ENCODE results near the gene TTC7B. TPM values are rescaled to one million over a fixed set of nuclear protein-coding genes. Genes with fewer than 3 reads are reported as not detected.

TTC7B gene
- total and polyA plus RNA-seq, 4 donors, result 23.1 to 85.0 (median 54.6) TPM

DNA sequence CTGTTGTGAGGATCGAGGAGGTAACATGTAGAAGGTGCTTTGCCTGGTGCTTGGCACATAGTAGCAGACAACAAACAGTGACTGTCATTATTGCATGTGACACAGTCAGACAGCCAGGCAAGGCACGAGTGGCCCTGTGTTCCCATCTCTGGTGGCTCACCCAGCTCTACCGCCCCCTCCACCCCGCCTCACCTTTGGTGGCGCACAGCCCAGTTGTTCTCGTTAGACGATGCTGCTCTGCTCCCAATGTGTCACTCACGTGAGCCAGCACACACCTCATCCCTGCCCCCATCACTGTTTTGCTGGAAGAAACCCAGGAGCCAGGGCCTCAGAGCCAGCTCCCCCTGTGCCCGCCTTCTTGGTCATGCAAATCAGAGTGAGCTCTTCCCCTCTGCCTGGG is 306.1 kb downstream of the TTC7B start:
- DNase-seq (ENCODE audit: low read depth in 4 of 6, low spot score in 6 of 6), result peak in 2 of 6 donors; percentile 57
- H3K4me1 ChIP-seq (ENCODE audit: control insufficient read depth, insufficient read depth, low read length), result peaks cover 36% of the 10 kb centered on the region
- peaks cover 3% of the 10 kb centered on the region for H3K36me3 ChIP-seq (ENCODE audit: control insufficient read depth, insufficient read depth, low read length)
- peaks cover 3% of the 10 kb centered on the region for H3K27me3 ChIP-seq (ENCODE audit: control insufficient read depth, insufficient read depth, low read length)
- H3K4me3 ChIP-seq (ENCODE audit: low read depth, low read length), result no peak overlapping the region
- no peaks in the 10 kb centered on the region for H3K9me3 ChIP-seq (ENCODE audit: control insufficient read depth, insufficient read depth, low read length)
- no peak overlapping the region for H3K27ac ChIP-seq (ENCODE audit: low read depth, low read length)
- 65% methylated on average over 9 of the region's 9 CpGs for WGBS (ENCODE audit: insufficient coverage)

DNA sequence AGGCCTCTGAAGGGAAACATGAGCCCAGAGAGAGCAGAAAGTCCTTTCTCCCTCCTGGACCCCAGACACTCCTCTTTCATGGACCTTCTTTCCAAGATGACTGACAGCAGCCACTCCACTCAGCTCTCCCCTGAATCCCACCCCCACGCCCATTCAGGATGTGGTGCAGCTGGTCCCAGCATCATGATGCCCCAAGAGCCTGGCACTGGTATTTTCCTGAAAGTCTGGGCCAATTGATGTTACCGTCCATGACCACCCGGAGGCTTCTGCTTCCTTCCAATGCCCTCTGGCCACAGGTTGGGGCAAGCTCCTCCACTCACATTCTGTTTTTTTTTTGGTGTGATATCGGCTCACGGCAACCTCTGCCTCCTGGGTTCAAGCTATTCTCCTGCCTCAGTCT is 306.8 kb downstream of the TTC7B start:
- peaks cover 36% of the 10 kb centered on the region for H3K4me1 ChIP-seq (ENCODE audit: control insufficient read depth, insufficient read depth, low read length)
- H3K27me3 ChIP-seq (ENCODE audit: control insufficient read depth, insufficient read depth, low read length), result peaks cover 3% of the 10 kb centered on the region
- H3K4me3 ChIP-seq (ENCODE audit: low read depth, low read length), result no peak overlapping the region
- WGBS (ENCODE audit: insufficient coverage), result 93% methylated on average over 5 of the region's 5 CpGs
- no peaks in the 10 kb centered on the region for H3K9me3 ChIP-seq (ENCODE audit: control insufficient read depth, insufficient read depth, low read length)
- DNase-seq (ENCODE audit: low read depth in 4 of 6, low spot score in 6 of 6), result no peak
- H3K27ac ChIP-seq (ENCODE audit: low read depth, low read length), result no peak overlapping the region
- peaks cover 3% of the 10 kb centered on the region for H3K36me3 ChIP-seq (ENCODE audit: control insufficient read depth, insufficient read depth, low read length)

DNA sequence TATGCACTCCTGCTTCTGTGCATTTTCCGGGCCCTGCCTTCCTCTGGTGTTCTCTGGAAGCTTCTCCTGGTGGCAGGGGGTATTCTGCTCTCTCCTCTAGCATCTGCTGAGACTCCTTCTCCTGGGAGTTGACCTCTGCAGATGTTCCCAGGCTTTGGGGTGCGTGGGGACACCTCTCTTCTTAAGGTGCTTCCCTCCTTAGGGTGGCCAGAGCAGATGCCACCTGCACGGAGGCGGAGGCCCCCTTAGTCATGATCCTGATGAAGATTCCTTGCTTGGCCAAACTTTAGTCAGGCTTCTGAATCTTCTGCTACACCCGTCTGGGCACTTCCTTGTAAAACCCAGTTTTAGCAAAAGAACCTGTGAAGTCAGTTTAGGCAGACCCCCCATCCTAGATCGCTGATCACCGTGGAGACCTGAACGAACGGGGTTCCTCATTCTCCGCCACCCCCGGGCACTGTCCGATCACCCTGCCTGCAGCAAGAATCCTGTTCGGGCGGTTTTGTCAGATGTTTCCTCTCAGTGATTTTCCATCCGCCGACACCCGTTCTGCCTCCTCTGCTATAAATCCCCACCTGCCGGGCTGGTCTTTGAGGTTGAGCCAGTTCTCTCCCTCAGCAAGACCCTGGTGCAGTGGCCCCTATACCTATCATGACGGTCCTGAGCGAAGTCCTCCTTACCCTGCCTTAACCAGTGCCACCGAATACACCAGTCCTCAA is 307.5 kb downstream of the TTC7B start:
- WGBS (ENCODE audit: insufficient coverage), result 81% methylated on average over 21 of the region's 21 CpGs
- Histone ChIP-seq H3K9me3 (ENCODE audit: control insufficient read depth, insufficient read depth, low read length) (no peaks in the 10 kb centered on the region), H3K4me3 (ENCODE audit: low read depth, low read length) (no peak overlapping the region), H3K4me1 (ENCODE audit: control insufficient read depth, insufficient read depth, low read length) (peaks cover 29% of the 10 kb centered on the region), H3K27me3 (ENCODE audit: control insufficient read depth, insufficient read depth, low read length) (peaks cover 3% of the 10 kb centered on the region), H3K27ac (ENCODE audit: low read depth, low read length) (no peak overlapping the region), H3K36me3 (ENCODE audit: control insufficient read depth, insufficient read depth, low read length) (peaks cover 3% of the 10 kb centered on the region)
- DNase-seq (ENCODE audit: low read depth in 4 of 6, low spot score in 6 of 6), result no peak

DNA sequence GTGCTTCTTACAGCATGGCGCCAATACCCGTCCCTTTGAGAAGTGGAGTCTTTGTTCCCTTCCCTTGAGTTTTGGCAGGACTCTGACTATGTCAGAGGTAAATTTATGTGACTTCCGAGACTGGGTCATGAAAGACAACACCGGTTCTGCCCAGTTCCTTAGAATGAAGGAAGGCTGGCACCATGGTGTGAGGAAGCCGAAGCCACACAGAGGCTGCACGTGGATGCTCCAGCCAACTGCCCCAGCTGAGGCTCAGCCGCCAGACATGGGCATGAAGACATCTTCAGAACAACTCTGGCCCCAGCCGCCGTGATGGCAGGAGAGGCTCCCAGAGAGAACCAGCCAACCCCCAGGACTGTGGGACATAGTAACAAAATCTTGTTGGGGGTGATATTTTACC is 308.2 kb downstream of the TTC7B start:
- no peak for DNase-seq (ENCODE audit: low read depth in 4 of 6, low spot score in 6 of 6)
- 55% methylated on average over 8 of the region's 9 CpGs for WGBS (ENCODE audit: insufficient coverage)
- H3K27me3 ChIP-seq (ENCODE audit: control insufficient read depth, insufficient read depth, low read length), result peaks cover 3% of the 10 kb centered on the region
- no peak overlapping the region for H3K4me3 ChIP-seq (ENCODE audit: low read depth, low read length)
- H3K36me3 ChIP-seq (ENCODE audit: control insufficient read depth, insufficient read depth, low read length), result peaks cover 3% of the 10 kb centered on the region
- no peaks in the 10 kb centered on the region for H3K9me3 ChIP-seq (ENCODE audit: control insufficient read depth, insufficient read depth, low read length)
- no peak overlapping the region for H3K27ac ChIP-seq (ENCODE audit: low read depth, low read length)
- peaks cover 23% of the 10 kb centered on the region for H3K4me1 ChIP-seq (ENCODE audit: control insufficient read depth, insufficient read depth, low read length)

DNA sequence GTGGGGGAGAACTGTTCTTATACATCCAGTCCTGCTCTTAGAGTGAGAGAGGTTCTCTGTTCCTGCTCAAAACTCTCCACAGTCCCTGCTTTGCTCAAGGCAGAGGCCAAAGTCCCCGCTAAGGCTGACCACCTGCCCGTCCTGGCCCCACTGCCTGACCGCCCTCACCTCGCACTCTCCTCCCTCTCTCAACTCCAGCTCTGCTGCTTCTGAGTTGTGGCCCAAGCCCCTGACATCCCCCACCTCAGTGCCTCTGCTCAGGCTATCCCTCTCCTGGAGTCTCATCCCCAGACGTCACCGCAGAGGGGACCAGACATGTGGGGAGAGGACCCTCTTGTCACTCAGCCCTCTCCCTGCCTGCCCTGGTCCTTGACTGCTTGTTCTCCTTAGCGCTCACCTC is 308.8 kb downstream of the TTC7B start:
- no peaks in the 10 kb centered on the region for H3K9me3 ChIP-seq (ENCODE audit: control insufficient read depth, insufficient read depth, low read length)
- H3K4me3 ChIP-seq (ENCODE audit: low read depth, low read length), result no peak overlapping the region
- peaks cover 3% of the 10 kb centered on the region for H3K27me3 ChIP-seq (ENCODE audit: control insufficient read depth, insufficient read depth, low read length)
- DNase-seq (ENCODE audit: low read depth in 4 of 6, low spot score in 6 of 6), result no peak
- WGBS (ENCODE audit: insufficient coverage), result 94% methylated on average over 6 of the region's 7 CpGs
- H3K36me3 ChIP-seq (ENCODE audit: control insufficient read depth, insufficient read depth, low read length), result peaks cover 3% of the 10 kb centered on the region
- H3K4me1 ChIP-seq (ENCODE audit: control insufficient read depth, insufficient read depth, low read length), result peaks cover 17% of the 10 kb centered on the region
- no peak overlapping the region for H3K27ac ChIP-seq (ENCODE audit: low read depth, low read length)

DNA sequence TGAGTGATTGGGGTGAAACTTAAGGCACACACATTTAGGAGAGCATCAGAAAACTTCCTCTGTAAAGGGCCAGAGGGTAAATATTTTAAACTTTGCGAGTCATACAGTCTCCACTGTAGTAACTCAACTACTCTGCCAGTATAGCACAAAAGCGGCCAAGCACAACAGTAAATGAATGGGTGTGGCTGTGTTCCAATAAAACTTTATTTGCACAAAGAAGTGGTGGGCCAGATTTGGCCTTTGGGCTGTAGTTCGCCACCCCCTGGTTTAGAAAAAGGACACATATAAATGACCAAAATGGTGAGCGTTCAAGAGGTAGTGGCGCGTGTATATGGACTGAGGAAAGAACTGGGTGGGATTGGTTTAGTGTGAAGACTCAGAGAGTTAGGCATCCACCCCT is 309.5 kb downstream of the TTC7B start:
- Histone ChIP-seq H3K4me3 (ENCODE audit: low read depth, low read length) (no peak overlapping the region), H3K4me1 (ENCODE audit: control insufficient read depth, insufficient read depth, low read length) (peaks cover 10% of the 10 kb centered on the region), H3K27me3 (ENCODE audit: control insufficient read depth, insufficient read depth, low read length) (peaks cover 3% of the 10 kb centered on the region), H3K36me3 (ENCODE audit: control insufficient read depth, insufficient read depth, low read length) (no peaks in the 10 kb centered on the region), H3K9me3 (ENCODE audit: control insufficient read depth, insufficient read depth, low read length) (no peaks in the 10 kb centered on the region), H3K27ac (ENCODE audit: low read depth, low read length) (no peak overlapping the region)
- DNase-seq (ENCODE audit: low read depth in 4 of 6, low spot score in 6 of 6), result no peak
- 95% methylated on average over 4 of the region's 6 CpGs for WGBS (ENCODE audit: insufficient coverage)

DNA sequence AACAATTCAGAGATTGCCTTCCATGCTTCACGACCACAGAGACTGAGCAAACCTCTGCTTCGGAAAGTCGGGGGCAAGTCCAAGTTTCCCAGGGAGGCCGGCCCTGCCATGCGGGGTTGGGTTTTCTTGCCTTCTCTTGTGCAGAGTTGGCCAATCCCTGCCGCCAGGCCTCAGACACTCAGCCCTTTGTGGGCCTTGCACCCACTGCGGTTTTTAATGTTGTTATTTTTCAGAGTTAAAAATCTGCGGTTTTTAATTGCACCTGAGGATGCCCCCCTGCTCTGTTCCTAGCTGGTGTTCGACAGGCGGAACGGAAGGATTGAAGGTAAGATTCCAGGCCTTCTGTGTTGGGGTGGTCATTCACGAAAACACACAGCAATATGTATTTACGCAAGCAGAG is 310.7 kb downstream of the TTC7B start:
- peaks cover 3% of the 10 kb centered on the region for H3K27me3 ChIP-seq (ENCODE audit: control insufficient read depth, insufficient read depth, low read length)
- no peaks in the 10 kb centered on the region for H3K9me3 ChIP-seq (ENCODE audit: control insufficient read depth, insufficient read depth, low read length)
- 72% methylated on average over 9 of the region's 13 CpGs for WGBS (ENCODE audit: insufficient coverage)
- H3K27ac ChIP-seq (ENCODE audit: low read depth, low read length), result no peak overlapping the region
- H3K36me3 ChIP-seq (ENCODE audit: control insufficient read depth, insufficient read depth, low read length), result no peaks in the 10 kb centered on the region
- DNase-seq (ENCODE audit: low read depth in 4 of 6, low spot score in 6 of 6), result no peak
- H3K4me1 ChIP-seq (ENCODE audit: control insufficient read depth, insufficient read depth, low read length), result peaks cover 5% of the 10 kb centered on the region
- H3K4me3 ChIP-seq (ENCODE audit: low read depth, low read length), result no peak overlapping the region

DNA sequence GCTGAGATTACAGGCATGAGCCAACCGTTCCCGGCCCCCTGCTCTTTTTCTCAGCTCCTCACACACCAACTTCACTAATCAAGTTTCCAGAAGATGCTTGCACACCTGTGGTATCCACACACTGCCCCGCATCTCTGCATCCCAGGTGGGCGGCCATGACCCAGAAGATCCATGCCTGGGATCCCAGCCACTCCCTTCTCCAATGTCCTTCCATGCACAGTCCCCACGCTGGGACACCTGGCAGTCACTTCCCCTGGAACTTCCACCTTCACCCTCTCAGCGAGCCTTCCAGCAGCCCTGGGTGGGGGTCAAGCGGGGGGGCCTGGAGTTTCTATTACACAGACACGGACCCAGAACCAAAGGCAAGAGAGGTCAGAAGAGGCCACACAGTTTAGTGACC is 311.6 kb downstream of the TTC7B start:
- no peak overlapping the region for H3K27ac ChIP-seq (ENCODE audit: low read depth, low read length)
- H3K36me3 ChIP-seq (ENCODE audit: control insufficient read depth, insufficient read depth, low read length), result no peaks in the 10 kb centered on the region
- WGBS (ENCODE audit: insufficient coverage), result 96% methylated on average over 8 of the region's 8 CpGs
- no peaks in the 10 kb centered on the region for H3K27me3 ChIP-seq (ENCODE audit: control insufficient read depth, insufficient read depth, low read length)
- DNase-seq (ENCODE audit: low read depth in 4 of 6, low spot score in 6 of 6), result no peak
- H3K4me3 ChIP-seq (ENCODE audit: low read depth, low read length), result no peak overlapping the region
- no peaks in the 10 kb centered on the region for H3K4me1 ChIP-seq (ENCODE audit: control insufficient read depth, insufficient read depth, low read length)
- H3K9me3 ChIP-seq (ENCODE audit: control insufficient read depth, insufficient read depth, low read length), result no peaks in the 10 kb centered on the region

DNA sequence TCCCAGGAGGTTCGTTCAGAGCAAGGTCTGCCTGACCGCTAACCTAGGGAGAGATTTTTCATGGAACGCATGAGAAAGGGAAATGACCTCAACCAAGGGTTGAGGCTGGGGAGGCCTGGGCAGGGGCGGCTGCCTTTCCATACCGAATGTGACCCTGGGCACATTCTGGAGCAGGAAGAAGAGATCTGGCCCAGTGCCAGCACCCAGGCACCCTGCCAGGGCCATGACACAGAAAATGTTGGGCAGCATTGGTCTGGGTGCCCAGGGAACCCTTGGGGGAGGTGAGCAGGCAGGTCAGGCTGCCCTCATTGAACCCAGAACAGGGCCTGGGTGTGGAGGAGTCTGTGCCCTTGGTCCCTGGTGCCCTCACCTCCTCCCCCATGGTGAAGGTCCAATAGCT is 312.6 kb downstream of the TTC7B start:
- Histone ChIP-seq H3K27me3 (ENCODE audit: control insufficient read depth, insufficient read depth, low read length) (no peaks in the 10 kb centered on the region), H3K9me3 (ENCODE audit: control insufficient read depth, insufficient read depth, low read length) (no peaks in the 10 kb centered on the region), H3K36me3 (ENCODE audit: control insufficient read depth, insufficient read depth, low read length) (no peaks in the 10 kb centered on the region), H3K4me1 (ENCODE audit: control insufficient read depth, insufficient read depth, low read length) (no peaks in the 10 kb centered on the region), H3K27ac (ENCODE audit: low read depth, low read length) (no peak overlapping the region), H3K4me3 (ENCODE audit: low read depth, low read length) (no peak overlapping the region)
- 83% methylated on average over 5 of the region's 5 CpGs for WGBS (ENCODE audit: insufficient coverage)
- DNase-seq (ENCODE audit: low read depth in 4 of 6, low spot score in 6 of 6), result no peak

DNA sequence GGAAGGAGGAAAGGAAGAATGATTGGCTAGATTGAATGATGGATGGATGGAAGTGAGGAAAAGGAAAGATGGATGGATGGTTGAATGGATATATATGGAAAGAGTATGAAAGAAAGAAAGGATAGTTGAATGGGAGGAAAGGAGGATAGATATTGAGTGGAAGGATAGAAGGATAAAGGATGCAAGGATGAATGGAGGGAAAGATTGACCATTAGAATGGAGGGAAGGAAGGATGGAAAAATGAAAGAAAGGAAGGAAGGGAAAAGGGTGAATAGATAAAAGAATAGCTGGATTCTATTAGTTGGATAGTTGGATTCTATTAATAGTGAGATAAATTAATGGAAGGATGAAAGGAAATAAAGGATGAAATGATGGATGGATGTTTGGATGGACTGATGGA is 313.5 kb downstream of the TTC7B start:
- no peak overlapping the region for H3K27ac ChIP-seq (ENCODE audit: low read depth, low read length)
- H3K4me3 ChIP-seq (ENCODE audit: low read depth, low read length), result no peak overlapping the region
- no peaks in the 10 kb centered on the region for H3K9me3 ChIP-seq (ENCODE audit: control insufficient read depth, insufficient read depth, low read length)
- no peaks in the 10 kb centered on the region for H3K4me1 ChIP-seq (ENCODE audit: control insufficient read depth, insufficient read depth, low read length)
- no peak for DNase-seq (ENCODE audit: low read depth in 4 of 6, low spot score in 6 of 6)
- H3K36me3 ChIP-seq (ENCODE audit: control insufficient read depth, insufficient read depth, low read length), result no peaks in the 10 kb centered on the region
- H3K27me3 ChIP-seq (ENCODE audit: control insufficient read depth, insufficient read depth, low read length), result no peaks in the 10 kb centered on the region
